ENCODE measurements around the gene SCYGR3.

Gene SCYGR3

DNA sequence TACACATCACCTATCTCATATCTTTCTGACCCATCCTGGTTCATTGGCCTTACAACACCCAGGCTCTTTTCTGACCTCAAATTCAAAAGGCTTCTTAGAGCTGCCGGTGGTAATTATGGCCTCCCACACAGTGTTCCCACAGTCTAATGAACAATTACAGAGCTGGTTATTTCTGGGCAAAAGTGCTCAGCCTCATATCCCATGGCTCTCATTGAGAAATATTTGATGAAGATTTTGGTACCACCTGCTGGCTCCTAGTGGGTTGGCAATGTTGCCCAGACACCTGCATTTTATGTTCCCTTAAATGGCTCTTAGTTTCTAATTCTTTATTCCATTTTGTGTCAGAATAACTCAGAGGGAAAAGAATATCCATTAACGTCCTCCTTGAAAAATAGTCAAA is 36.0 kb downstream of the SCYGR3 start:
- peak overlapping the region; percentile 61 for H3K27ac ChIP-seq
- TF ChIP-seq, protein P1, sequence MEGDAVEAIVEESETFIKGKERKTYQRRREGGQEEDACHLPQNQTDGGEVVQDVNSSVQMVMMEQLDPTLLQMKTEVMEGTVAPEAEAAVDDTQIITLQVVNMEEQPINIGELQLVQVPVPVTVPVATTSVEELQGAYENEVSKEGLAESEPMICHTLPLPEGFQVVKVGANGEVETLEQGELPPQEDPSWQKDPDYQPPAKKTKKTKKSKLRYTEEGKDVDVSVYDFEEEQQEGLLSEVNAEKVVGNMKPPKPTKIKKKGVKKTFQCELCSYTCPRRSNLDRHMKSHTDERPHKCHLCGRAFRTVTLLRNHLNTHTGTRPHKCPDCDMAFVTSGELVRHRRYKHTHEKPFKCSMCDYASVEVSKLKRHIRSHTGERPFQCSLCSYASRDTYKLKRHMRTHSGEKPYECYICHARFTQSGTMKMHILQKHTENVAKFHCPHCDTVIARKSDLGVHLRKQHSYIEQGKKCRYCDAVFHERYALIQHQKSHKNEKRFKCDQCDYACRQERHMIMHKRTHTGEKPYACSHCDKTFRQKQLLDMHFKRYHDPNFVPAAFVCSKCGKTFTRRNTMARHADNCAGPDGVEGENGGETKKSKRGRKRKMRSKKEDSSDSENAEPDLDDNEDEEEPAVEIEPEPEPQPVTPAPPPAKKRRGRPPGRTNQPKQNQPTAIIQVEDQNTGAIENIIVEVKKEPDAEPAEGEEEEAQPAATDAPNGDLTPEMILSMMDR (conservative IDR thresholded peaks at IDR 0.05) = no peak

DNA sequence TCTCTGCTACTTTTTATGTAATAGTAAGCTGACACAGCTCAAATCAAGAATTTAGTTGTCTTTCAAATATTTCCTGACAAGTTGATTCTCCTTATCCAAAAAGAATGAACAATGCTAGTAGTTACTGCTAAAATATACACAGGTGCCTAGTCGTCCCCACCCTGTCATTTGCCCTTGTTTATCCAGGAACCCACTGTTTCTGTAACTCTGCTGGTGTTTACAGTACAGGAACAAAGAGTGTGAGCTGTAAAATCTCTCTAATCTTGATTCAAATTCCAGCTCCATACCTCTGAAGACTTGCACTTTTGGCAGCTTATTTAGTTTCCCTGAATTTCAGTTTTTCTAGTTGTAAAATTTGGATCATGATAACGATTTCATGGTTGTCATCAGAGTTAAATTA is 37.1 kb downstream of the SCYGR3 start:
- peak overlapping the region; percentile 61 for H3K27ac ChIP-seq
- TF ChIP-seq, protein P1 (conservative IDR thresholded peaks at IDR 0.05) = no peak

DNA sequence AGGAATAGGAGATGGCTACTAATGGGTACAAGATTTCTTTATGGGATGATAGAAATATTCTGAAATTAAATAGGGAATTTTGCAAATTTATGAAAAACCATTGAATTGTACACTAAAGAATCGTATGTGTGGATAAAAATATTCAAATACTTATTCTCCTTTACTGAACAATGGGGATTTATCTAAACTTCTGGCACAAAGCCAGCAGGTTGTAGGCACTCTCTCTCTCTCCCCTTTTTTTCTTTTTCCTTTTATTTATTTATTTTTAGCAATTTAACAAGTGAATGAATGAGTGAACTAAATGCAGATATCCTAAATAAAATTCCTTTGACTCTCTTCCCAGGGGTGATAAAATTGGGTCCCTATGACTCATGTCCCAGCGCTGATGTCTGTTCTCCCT is 37.8 kb downstream of the SCYGR3 start:
- TF ChIP-seq, protein P1 (conservative IDR thresholded peaks at IDR 0.05) = no peak

DNA sequence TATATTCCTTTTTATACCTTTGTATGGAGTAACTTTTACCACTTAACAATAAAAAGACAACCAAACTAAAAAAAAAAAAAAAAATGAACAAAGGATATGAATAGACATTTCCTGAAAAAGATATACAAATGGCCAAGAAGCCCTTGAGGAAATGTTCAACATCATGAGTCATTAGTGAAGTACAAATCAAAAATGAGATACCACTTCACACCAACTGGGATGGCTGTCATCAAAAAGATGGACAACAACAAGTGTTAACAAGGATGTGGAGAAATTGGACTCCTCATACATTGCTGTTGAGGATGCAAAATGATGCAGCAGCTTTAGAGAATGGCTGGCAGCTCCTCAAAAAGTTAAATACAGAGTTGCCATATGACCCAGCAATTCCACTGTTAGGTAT is 38.5 kb downstream of the SCYGR3 start:
- TF ChIP-seq, protein P1 (conservative IDR thresholded peaks at IDR 0.05) = no peak
- H3K27ac ChIP-seq = no peak overlapping the region

More for the DNA sequence above, 37.8 kb downstream of the SCYGR3 start:
- H3K27ac ChIP-seq = peak overlapping the region; percentile 61

DNA sequence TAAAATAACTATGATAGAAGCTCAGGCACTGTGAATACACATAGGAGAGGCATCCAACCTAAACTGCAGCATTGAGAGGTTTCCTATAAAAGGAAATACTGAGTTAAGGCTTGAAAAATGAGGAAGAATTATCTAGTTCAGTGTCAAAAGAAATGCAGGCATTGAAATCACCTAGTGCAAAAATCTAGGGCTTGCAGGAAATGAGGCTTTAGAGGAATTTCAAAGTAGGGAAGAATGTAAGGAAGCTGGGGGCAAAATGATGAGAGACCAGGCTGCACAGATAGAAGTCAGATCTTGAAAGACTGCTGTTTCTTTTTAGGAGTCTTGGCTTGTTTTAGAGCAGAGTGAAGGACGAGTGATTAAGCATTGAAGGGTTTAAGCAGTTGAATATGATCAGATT is 44.0 kb downstream of the SCYGR3 start:
- H3K27ac ChIP-seq = no peak overlapping the region
- TF ChIP-seq, protein P1 (conservative IDR thresholded peaks at IDR 0.05) = no peak

DNA sequence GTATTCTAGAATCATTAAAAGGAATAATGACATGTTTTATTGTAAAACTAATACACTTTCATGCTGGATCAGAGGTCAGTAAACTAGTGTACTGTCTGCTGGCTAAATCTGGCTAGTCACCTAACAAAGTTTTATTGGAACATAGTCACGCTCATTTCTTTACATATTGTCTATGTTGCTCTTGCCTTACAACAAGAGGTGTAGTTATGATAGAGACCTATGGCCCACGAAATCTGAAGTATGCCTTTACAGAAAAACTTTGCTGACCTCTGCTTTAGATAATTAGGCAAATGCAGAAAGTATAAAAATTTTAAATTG is 45.8 kb downstream of the SCYGR3 start:
- TF ChIP-seq, protein P1 (conservative IDR thresholded peaks at IDR 0.05) = no peak
- no peak overlapping the region for H3K27ac ChIP-seq

DNA sequence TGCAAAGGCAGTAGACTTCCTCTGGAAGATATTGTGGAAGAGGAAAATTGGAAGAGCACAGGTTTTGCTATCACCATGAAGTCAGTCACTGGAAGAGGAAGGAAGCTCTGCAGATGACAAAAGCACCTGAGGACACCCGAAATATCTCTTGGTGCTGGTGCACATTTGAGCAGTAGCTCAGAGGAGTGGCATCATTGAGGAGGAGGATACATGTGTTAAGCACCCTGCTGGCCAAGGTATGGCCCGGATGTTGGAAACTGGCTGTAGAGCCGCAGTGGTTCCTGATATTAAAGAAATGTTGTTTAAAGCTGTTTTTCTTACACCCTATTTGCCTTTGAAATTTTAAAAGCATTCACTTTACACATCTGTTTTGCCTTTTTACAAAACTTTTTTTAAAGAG is 48.6 kb downstream of the SCYGR3 start:
- TF ChIP-seq, protein P1 (conservative IDR thresholded peaks at IDR 0.05) = no peak
- H3K27ac ChIP-seq = no peak overlapping the region

DNA sequence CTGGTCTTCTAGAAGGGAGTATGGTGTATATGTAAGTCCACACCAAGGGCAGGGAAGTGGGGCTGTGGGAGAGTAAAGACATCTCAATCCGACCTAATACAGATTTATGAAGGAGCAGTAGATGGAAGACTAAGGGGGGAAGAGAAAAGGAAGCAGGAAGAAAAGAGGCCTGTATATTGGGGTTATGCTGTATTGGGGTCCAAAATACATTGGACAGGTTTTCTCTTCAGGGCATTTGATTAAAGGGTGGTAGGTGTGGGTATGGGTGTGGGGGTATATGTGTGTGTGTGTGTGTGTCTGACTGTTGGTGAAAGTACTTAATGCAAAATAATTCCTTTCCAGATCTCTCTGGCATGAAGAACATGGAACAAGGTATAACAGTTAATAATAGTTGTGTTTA is 49.6 kb downstream of the SCYGR3 start:
- TF ChIP-seq, protein P1 (conservative IDR thresholded peaks at IDR 0.05) = no peak
- H3K27ac ChIP-seq = no peak overlapping the region

All from VCaP (cell line).